Lower lobe of right lung (tissue), 2 donors: Measurements from ENCODE around the gene HYI. TPM values are rescaled to one million over a fixed set of nuclear protein-coding genes. Genes with fewer than 3 reads are reported as not detected.

Experiments
- ATAC-seq, 2 donors: fragments of 200-7000 bp; cut with Tn5 transposase; one replicate each; pipeline ENCODE4 v1.9.1; 2020 to 2022; ENCODE audit warnings: mild to moderate bottlenecking in 2 of 2, moderate library complexity in 2 of 2
- DNase-seq: peaks from one replicate; pipeline ENCODE4 v3.0.0-alpha.2; 2020
- H3K27ac ChIP-seq: fragments of 200-600 bp; one replicate; pipeline ENCODE4 v1.8.0; 2022
- H3K27me3 ChIP-seq: fragments of 200-600 bp; one replicate; pipeline ENCODE4 v1.8.0; 2022; ENCODE audit warnings: low read depth
- H3K36me3 ChIP-seq: fragments of 200-600 bp; one replicate; pipeline ENCODE4 v1.8.0; 2022; ENCODE audit warnings: mild to moderate bottlenecking
- H3K4me1 ChIP-seq: fragments of 200-600 bp; one replicate; pipeline ENCODE4 v1.8.0; 2022
- H3K4me3 ChIP-seq: fragments of 200-600 bp; one replicate; pipeline ENCODE4 v1.8.0; 2022; ENCODE audit warnings: mild to moderate bottlenecking
- H3K9me3 ChIP-seq: fragments of 200-600 bp; one replicate; pipeline ENCODE4 v1.8.0; 2022
- intact Hi-C: fragments of 100-400 bp; cut with DNase I; formaldehyde crosslinking; loops from one replicate; pipeline ENCODE4 v1.11.0; 2022
- total RNA-seq: library from RNA; stranded (reverse); fragmentation: NEBNext Ultra II Directional; extraction: Animal tissue kit (Norgen Biotek cat#: 25700); gene quantifications from one replicate; pipeline ENCODE4 v1.2.1, GENCODE V29; 2021
- TF ChIP-seq, protein P1 (sequence below): fragments of 200-600 bp; IDR thresholded peaks from one replicate; pipeline ENCODE4 v1.8.0; 2022; ENCODE audit warnings: antibody characterized with exemption, mild to moderate bottlenecking
- donor health status: DM: no; HTN: yes; CAD: no; lungs with severe emphysema.

The HYI gene
- total RNA-seq, 1 donor from 2014 or later = 67.7 TPM

DNA sequence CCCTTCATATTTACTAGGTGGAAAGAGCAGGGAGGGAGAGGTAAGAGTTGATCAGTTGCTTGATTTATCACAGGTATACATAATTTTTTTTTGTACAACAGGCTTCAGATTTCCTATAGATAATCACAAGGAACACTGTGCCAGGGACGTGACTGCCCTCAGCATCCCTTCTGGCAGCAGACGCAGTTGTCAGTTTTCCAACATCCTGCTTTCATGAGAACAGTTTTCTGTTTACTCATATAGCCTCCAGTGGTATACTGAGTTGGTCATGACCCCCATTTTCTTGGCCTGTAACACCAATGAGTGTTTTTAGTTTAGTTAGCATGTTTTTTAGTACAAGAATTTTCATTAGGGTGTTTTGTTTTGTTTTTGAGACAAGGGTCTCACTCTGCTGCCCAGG, 39.1 kb upstream of the HYI start:
- intact Hi-C loops = no loop called here
- ATAC-seq (no peak), DNase-seq (no peak)
- H3K4me1 ChIP-seq = peaks cover 19% of the 10 kb centered on the region
- no peak overlapping the region for H3K4me3 ChIP-seq
- no peak overlapping the region for H3K27ac ChIP-seq
- H3K9me3 ChIP-seq = peaks cover 23% of the 10 kb centered on the region
- H3K36me3 ChIP-seq = no peaks in the 10 kb centered on the region
- TF ChIP-seq, protein P1, sequence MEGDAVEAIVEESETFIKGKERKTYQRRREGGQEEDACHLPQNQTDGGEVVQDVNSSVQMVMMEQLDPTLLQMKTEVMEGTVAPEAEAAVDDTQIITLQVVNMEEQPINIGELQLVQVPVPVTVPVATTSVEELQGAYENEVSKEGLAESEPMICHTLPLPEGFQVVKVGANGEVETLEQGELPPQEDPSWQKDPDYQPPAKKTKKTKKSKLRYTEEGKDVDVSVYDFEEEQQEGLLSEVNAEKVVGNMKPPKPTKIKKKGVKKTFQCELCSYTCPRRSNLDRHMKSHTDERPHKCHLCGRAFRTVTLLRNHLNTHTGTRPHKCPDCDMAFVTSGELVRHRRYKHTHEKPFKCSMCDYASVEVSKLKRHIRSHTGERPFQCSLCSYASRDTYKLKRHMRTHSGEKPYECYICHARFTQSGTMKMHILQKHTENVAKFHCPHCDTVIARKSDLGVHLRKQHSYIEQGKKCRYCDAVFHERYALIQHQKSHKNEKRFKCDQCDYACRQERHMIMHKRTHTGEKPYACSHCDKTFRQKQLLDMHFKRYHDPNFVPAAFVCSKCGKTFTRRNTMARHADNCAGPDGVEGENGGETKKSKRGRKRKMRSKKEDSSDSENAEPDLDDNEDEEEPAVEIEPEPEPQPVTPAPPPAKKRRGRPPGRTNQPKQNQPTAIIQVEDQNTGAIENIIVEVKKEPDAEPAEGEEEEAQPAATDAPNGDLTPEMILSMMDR = no peak
- no peaks in the 10 kb centered on the region for H3K27me3 ChIP-seq

DNA sequence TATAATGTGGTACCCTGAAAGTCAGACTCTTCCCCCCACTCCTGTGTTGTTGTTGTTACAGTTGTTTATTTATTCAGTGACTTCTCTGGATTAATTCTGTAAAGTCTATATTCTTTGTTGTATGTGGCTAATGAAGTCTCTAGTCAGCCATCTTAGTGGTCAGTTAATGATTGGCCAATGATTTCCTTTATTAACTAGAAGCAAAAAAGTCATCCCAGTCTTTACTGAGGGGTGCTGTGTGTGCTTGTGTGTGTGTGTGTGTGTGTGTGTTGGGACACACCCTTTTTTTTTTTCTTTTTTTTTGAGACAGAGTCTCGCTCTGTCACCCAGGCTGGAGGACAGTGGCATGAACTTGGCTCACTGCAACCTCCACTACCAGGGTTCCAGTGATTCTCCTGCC, 37.3 kb upstream of the HYI start:
- Histone ChIP-seq H3K36me3 (no peaks in the 10 kb centered on the region), H3K9me3 (peaks cover 29% of the 10 kb centered on the region), H3K27me3 (no peaks in the 10 kb centered on the region), H3K4me3 (no peak overlapping the region), H3K4me1 (peaks cover 19% of the 10 kb centered on the region), H3K27ac (no peak overlapping the region)
- DNase-seq (no peak), ATAC-seq (no peak)
- TF ChIP-seq, protein P1 = no peak
- intact Hi-C loops = no loop called here

DNA sequence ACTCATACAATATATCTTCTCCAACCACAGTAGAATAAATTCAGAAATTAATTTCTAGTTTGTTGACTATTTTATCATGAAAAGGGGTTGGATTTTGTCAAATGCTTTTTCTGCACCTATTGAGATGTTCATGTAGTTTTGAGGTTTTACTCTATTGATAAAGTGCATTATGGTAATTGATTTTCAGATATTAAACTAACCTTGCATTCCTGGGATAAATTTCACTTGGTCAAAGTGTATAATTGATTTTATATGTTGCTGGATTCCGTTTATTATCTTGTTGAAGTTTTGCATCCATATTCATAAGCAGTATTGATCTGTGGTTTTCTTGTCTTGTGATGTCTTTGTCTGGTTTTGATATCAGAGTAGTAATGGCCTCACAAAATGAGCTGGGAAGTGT, 34.4 kb upstream of the HYI start:
- H3K9me3 ChIP-seq = peaks cover 29% of the 10 kb centered on the region
- DNase-seq (no peak), ATAC-seq (no peak)
- TF ChIP-seq, protein P1 = no peak
- no peaks in the 10 kb centered on the region for H3K36me3 ChIP-seq
- peaks cover 4% of the 10 kb centered on the region for H3K4me1 ChIP-seq
- H3K27me3 ChIP-seq = no peaks in the 10 kb centered on the region
- intact Hi-C loops = no loop called here
- no peak overlapping the region for H3K27ac ChIP-seq
- H3K4me3 ChIP-seq = no peak overlapping the region

DNA sequence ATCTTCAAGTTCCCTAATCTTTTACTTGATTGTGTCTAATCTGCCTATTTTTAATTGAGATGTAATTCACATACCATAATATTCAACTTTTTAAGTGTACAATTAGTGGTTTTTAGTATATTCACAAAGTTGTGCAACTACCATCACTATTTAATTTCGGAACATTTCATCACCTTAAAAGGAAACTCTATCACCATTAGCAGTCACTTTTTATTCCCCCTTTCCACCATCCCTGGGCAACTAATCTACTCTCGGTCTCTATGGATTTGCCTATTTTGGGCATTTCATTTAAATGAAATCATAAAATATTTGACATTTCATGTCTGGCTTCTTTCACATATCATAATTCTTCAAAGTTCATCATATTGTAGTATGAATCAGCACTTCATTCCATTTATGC, 30.6 kb upstream of the HYI start:
- TF ChIP-seq, protein P1 = no peak
- Histone ChIP-seq H3K27ac (no peak overlapping the region), H3K27me3 (no peaks in the 10 kb centered on the region), H3K4me1 (no peaks in the 10 kb centered on the region), H3K9me3 (peaks cover 18% of the 10 kb centered on the region), H3K4me3 (no peak overlapping the region), H3K36me3 (no peaks in the 10 kb centered on the region)
- intact Hi-C loops = no loop called here
- DNase-seq (no peak), ATAC-seq (no peak)

DNA sequence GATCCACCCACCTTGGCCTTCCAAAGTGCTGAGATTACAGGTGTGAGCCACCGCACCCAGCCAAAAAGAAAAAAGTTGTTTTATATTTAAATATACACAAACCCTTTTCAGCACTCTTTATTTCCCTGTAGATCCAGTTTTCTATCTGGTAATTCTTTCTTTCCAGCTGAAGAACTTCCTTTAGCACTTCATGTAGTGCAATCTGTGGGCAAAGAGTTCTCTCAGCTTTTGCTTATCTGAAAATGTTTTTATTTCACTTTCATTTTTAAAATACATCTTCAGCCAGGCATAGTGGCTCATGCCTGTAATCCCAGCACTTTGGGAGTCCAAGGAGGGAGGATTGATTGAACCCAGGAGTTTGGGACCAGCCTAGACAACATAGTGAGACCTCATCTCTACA, 28.5 kb upstream of the HYI start:
- DNase-seq (no peak), ATAC-seq (peak in 1 of 2 donors; percentile 74)
- Histone ChIP-seq H3K4me3 (no peak overlapping the region), H3K27me3 (no peaks in the 10 kb centered on the region), H3K4me1 (no peaks in the 10 kb centered on the region), H3K9me3 (peaks cover under 1% of the 10 kb centered on the region), H3K27ac (peak overlapping the region; percentile 37), H3K36me3 (no peaks in the 10 kb centered on the region)
- TF ChIP-seq, protein P1 = no peak
- intact Hi-C loops = no loop called here

DNA sequence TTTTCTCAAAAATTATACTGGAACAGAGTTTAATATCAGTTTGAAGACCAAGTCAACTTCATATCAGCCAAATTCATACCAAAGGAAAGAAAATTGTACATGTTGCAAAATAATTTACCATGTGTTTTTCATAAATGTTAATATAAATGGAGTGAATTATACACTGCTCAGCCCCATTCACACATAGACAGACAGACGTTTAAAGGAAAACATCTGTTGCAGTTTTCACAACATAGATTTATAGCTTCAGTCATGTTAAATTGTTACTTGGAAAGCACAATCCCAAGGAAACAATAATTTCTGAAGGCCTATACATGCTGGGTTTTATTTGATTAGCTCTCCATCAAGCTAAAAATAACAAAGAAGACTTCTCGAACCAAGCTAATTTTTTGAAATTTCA, 27.8 kb upstream of the HYI start:
- H3K4me1 ChIP-seq = no peaks in the 10 kb centered on the region
- no peaks in the 10 kb centered on the region for H3K36me3 ChIP-seq
- TF ChIP-seq, protein P1 = no peak
- H3K9me3 ChIP-seq = no peaks in the 10 kb centered on the region
- ATAC-seq (no peak), DNase-seq (no peak)
- no peak overlapping the region for H3K4me3 ChIP-seq
- H3K27ac ChIP-seq = no peak overlapping the region
- no peaks in the 10 kb centered on the region for H3K27me3 ChIP-seq
- intact Hi-C loops = no loop called here
